GM12864 (cell line): ENCODE measurements around the gene TSPYL6.

ENCODE experiments used
- DNase-seq: peaks from one replicate; pipeline ENCODE4 v3.0.0-alpha.2; 2011; ENCODE audit warnings: low read depth
- H3K4me3 ChIP-seq: 2 replicates; pipeline ENCODE4 v1.5.1; 2011; ENCODE audit warnings: mild to moderate bottlenecking, low read depth, low read length, control low read depth
- CTCF ChIP-seq: IDR thresholded peaks from 2 replicates; pipeline ENCODE4 v1.5.1; 2011; ENCODE audit warnings: low read depth, mild to moderate bottlenecking, moderate library complexity, low read length, control low read depth, inconsistent platforms; ENCODE audit errors: missing control alignments

TSPYL6 gene

GRCh38 chr2:54287532-54287931 is 31.5 kb upstream of the TSPYL6 start:
- no peak for TF ChIP-seq CTCF
- H3K4me3 ChIP-seq, result no peak overlapping the region
- DNase-seq, result no peak

GRCh38 chr2:54285451-54285850 is 29.4 kb upstream of the TSPYL6 start:
- TF ChIP-seq CTCF, result no peak
- H3K4me3 ChIP-seq, result no peak overlapping the region
- DNase-seq, result no peak

GRCh38 chr2:54284826-54285225 is 28.8 kb upstream of the TSPYL6 start:
- H3K4me3 ChIP-seq, result no peak overlapping the region
- DNase-seq, result no peak
- no peak for TF ChIP-seq CTCF

- H3K4me3 ChIP-seq, result no peak overlapping the region
- TF ChIP-seq CTCF, result peak; percentile 25
- DNase-seq, result no peak
Observed at GRCh38 chr2:54279385-54279784, 23.4 kb upstream of the TSPYL6 start.

GRCh38 chr2:54275541-54275940 is 19.5 kb upstream of the TSPYL6 start:
- no peak for DNase-seq
- TF ChIP-seq CTCF, result no peak
- H3K4me3 ChIP-seq, result no peak overlapping the region

- DNase-seq, result no peak
- TF ChIP-seq CTCF, result no peak
- H3K4me3 ChIP-seq, result no peak overlapping the region
Observed at GRCh38 chr2:54274781-54275242, 18.8 kb upstream of the TSPYL6 start.

- no peak overlapping the region for H3K4me3 ChIP-seq
- TF ChIP-seq CTCF, result no peak
- peak; percentile 35 for DNase-seq
Observed at GRCh38 chr2:54271843-54272627, 16.0 kb upstream of the TSPYL6 start.
